Suprapubic skin (tissue), 3 donors: ENCODE data around the gene DYNLRB1.

ENCODE experiments used
- EP300 ChIP-seq: sonication (generic); formaldehyde crosslinking; IDR thresholded peaks from one replicate; pipeline ENCODE4 v1.6.1; 2017; ENCODE audit warnings: antibody characterized with exemption
- POLR2A ChIP-seq, 2 donors: fragments of 450-650 bp; IDR thresholded peaks; one replicate each; pipeline ENCODE4 v1.6.1; 2017; ENCODE audit warnings: antibody characterized with exemption in 2 of 2, mild to moderate bottlenecking in 2 of 2, moderate library complexity in 2 of 2
- TF ChIP-seq, protein P1 (sequence below), 2 donors: fragments of 200-600 bp in 1 of 2; fragments of 450-650 bp in 1 of 2; sonication (generic) in 1 of 2; IDR thresholded peaks; one replicate each; pipeline ENCODE4 v1.5.1; 2016 to 2019; ENCODE audit warnings: antibody characterized with exemption in 2 of 2, mild to moderate bottlenecking in 1 of 2, moderate library complexity in 1 of 2

GRCh38 chr20:34559311-34560140 lies 43.3 kb downstream of the DYNLRB1 start:
- TF ChIP-seq, protein P1, sequence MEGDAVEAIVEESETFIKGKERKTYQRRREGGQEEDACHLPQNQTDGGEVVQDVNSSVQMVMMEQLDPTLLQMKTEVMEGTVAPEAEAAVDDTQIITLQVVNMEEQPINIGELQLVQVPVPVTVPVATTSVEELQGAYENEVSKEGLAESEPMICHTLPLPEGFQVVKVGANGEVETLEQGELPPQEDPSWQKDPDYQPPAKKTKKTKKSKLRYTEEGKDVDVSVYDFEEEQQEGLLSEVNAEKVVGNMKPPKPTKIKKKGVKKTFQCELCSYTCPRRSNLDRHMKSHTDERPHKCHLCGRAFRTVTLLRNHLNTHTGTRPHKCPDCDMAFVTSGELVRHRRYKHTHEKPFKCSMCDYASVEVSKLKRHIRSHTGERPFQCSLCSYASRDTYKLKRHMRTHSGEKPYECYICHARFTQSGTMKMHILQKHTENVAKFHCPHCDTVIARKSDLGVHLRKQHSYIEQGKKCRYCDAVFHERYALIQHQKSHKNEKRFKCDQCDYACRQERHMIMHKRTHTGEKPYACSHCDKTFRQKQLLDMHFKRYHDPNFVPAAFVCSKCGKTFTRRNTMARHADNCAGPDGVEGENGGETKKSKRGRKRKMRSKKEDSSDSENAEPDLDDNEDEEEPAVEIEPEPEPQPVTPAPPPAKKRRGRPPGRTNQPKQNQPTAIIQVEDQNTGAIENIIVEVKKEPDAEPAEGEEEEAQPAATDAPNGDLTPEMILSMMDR (IDR thresholded peaks at IDR 0.05), result no peak
- TF ChIP-seq EP300, result no peak
- TF ChIP-seq POLR2A (IDR thresholded peaks at IDR 0.05), result no peak
